Muscle of leg (tissue), 11 donors: ENCODE results near the gene ATAD2B. TPM values are rescaled to one million over a fixed set of nuclear protein-coding genes. Genes with fewer than 3 reads are reported as not detected.

Source experiments
- DNase-seq: peaks from one replicate; pipeline ENCODE4 v3.0.0; 2013
- H3K27ac ChIP-seq: one replicate; pipeline ENCODE4 v1.5.1; 2013; ENCODE audit warnings: mild to moderate bottlenecking, low read length, control low read depth
- H3K27me3 ChIP-seq: one replicate; pipeline ENCODE4 v1.6.1; 2013; ENCODE audit warnings: low read length; ENCODE audit not compliant: control insufficient read depth, insufficient read depth
- H3K36me3 ChIP-seq: one replicate; pipeline ENCODE4 v1.6.1; 2013; ENCODE audit warnings: low read length; ENCODE audit not compliant: control insufficient read depth, insufficient read depth
- H3K4me1 ChIP-seq: one replicate; pipeline ENCODE4 v1.6.1; 2013; ENCODE audit warnings: low read length; ENCODE audit not compliant: control insufficient read depth, insufficient read depth
- H3K4me3 ChIP-seq: one replicate; pipeline ENCODE4 v1.5.1; 2013; ENCODE audit warnings: low read length, control low read depth
- H3K9me3 ChIP-seq: replicated peaks from 2 replicates; pipeline ENCODE4 v1.6.1; 2013; ENCODE audit warnings: low read depth, low read length; ENCODE audit not compliant: control insufficient read depth
- WGBS: methylation state at CpG from one replicate; pipeline ENCODE4 v1.1.5; 2013; ENCODE audit warnings: missing lambda C conversion rate; ENCODE audit not compliant: insufficient coverage; 5-methylcytosine and 5-hydroxymethylcytosine counted together
- polyA plus RNA-seq, 8 donors: library from polyadenylated mRNA; unstranded; fragments of 120-200 nt; gene quantifications; one replicate each; pipeline versions ENCODE4 v1.2.1 to v1.2.3, GENCODE V29; 2013; ENCODE audit warnings: inconsistent platforms in 1 of 8, low replicate concordance in 1 of 8; ENCODE audit not compliant: insufficient read length in 8 of 8, insufficient read depth in 1 of 8
- total RNA-seq: library from RNA; stranded (reverse); fragments of 120-200 nt; gene quantifications from one replicate; pipeline ENCODE4 v1.2.4, GENCODE V29; 2013

Gene ATAD2B
- total and polyA plus RNA-seq, 9 donors: 10.2 to 17.6 (median 11.8) TPM

DNA sequence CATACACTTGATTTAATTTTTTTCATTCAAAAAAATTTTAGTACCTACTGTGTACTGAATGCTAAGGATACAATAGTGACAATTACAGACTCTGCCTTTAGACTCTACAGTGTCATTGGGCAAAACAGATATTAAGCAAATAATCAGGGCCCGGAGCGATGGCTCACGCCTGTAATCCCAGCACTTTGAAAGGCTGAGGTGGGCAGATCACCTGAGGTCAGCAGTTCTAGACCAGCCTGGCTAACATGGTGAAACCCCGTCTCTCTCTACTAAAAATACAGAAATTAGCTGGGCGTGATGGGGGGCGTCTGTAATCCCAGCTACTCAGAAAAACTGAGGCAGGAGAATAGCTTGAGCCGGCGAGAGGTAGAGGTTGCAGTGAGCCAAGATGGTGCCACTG, 14.7 kb upstream of the ATAD2B start:
- DNase-seq: no peak
- H3K27me3 ChIP-seq: no peaks in the 10 kb centered on the region
- H3K9me3 ChIP-seq: no peaks in the 10 kb centered on the region
- H3K4me1 ChIP-seq: peaks cover 19% of the 10 kb centered on the region
- WGBS: 61% methylated on average over 3 of the region's 8 CpGs
- no peak overlapping the region for H3K4me3 ChIP-seq
- H3K27ac ChIP-seq: no peak overlapping the region
- H3K36me3 ChIP-seq: peaks cover 3% of the 10 kb centered on the region

GRCh38 chr2:23940718-23941620, 14.0 kb upstream of the ATAD2B start:
- H3K27ac ChIP-seq: peak overlapping the region; percentile 85
- DNase-seq: peak; percentile 74
- no peaks in the 10 kb centered on the region for H3K9me3 ChIP-seq
- 0% methylated on average over 40 of the region's 46 CpGs for WGBS
- H3K36me3 ChIP-seq: peaks cover 3% of the 10 kb centered on the region
- peak overlapping the region; percentile 59 for H3K4me3 ChIP-seq
- H3K27me3 ChIP-seq: no peaks in the 10 kb centered on the region
- peaks cover 19% of the 10 kb centered on the region for H3K4me1 ChIP-seq

- peak; percentile 95 for DNase-seq
- H3K4me1 ChIP-seq: peaks cover 19% of the 10 kb centered on the region
- H3K27me3 ChIP-seq: no peaks in the 10 kb centered on the region
- under 1% methylated on average over 72 of the region's 77 CpGs for WGBS
- no peaks in the 10 kb centered on the region for H3K9me3 ChIP-seq
- H3K4me3 ChIP-seq: peak within 1 kb of the TSS; percentile 84
- peak within 1 kb of the TSS; percentile 85 for H3K27ac ChIP-seq
- peaks cover 3% of the 10 kb centered on the region for H3K36me3 ChIP-seq
These were observed 13.2 kb upstream of the ATAD2B start, which contains the start of gene UBXN2A for GRCh38 chr2:23939987-23940717. Gene UBXN2A, plus strand, starts transcription at chr2:23940463. Its CDS starts 17,852 bp downstream, at chr2:23958315.

- Histone ChIP-seq H3K4me1 (peaks cover 5% of the 10 kb centered on the region), H3K27ac (no peak overlapping the region), H3K4me3 (no peak overlapping the region), H3K36me3 (peaks cover 8% of the 10 kb centered on the region), H3K9me3 (no peaks in the 10 kb centered on the region), H3K27me3 (no peaks in the 10 kb centered on the region)
- no CpG with 5 or more reads among the region's 1 CpG for WGBS
- DNase-seq: no peak
These were observed 7.3 kb upstream of the ATAD2B start for GRCh38 chr2:23934259-23934658.

GRCh38 chr2:23926290-23926749, 603 bp downstream of the ATAD2B start:
- Histone ChIP-seq H3K4me1 (peaks cover 7% of the 10 kb centered on the region), H3K4me3 (peak overlapping the region; percentile 94), H3K36me3 (peaks cover 6% of the 10 kb centered on the region), H3K27me3 (no peaks in the 10 kb centered on the region), H3K9me3 (no peaks in the 10 kb centered on the region), H3K27ac (peak overlapping the region; percentile 99)
- no peak for DNase-seq
- under 1% methylated on average over 39 of the region's 39 CpGs for WGBS

DNA sequence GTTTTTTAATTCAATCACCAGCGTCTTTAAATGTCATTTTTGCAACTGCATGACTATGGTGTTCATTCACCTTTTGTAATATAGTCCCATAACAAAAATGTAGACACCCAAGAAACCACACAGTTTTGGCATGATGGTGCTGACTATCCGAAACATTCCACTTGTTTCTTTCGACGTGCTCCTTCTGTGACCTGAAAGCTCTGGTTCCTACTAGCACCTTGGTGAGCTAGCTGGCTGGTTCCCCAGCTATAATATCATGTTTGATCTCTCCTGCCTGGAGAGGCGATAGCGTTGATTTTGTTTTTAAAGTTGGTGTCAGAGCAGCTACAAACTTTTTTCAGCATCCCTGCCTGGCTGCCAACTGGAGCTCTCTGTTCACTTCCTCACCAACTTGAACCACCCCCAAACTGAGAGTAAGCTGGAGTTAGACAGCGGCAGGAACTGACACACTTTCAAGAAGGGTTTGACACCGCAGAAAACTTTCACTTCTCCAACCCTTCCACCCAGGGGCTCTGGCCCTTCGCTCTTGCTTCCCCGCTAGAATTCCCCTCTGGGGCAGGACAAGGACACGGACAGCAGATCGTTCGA, 1.1 kb downstream of the ATAD2B start:
- DNase-seq: peak; percentile 88

GRCh38 chr2:23924589-23925359, 2.1 kb downstream of the ATAD2B start:
- WGBS: no CpG with 5 or more reads among the region's 7 CpGs

More for the DNA sequence above, 1.1 kb downstream of the ATAD2B start:
- Histone ChIP-seq H3K27ac (peak overlapping the region; percentile 99), H3K27me3 (no peaks in the 10 kb centered on the region), H3K4me3 (peak overlapping the region; percentile 94), H3K36me3 (peaks cover 6% of the 10 kb centered on the region), H3K4me1 (peaks cover 7% of the 10 kb centered on the region), H3K9me3 (no peaks in the 10 kb centered on the region)
- WGBS: 0% methylated on average over 8 of the region's 13 CpGs

GRCh38 chr2:23918837-23919489, 8.0 kb downstream of the ATAD2B start:
- no peak for DNase-seq
- H3K36me3 ChIP-seq: no peaks in the 10 kb centered on the region
- no peak overlapping the region for H3K4me3 ChIP-seq
- H3K27me3 ChIP-seq: no peaks in the 10 kb centered on the region
- no peaks in the 10 kb centered on the region for H3K9me3 ChIP-seq
- no CpG with 5 or more reads among the region's 8 CpGs for WGBS
- H3K27ac ChIP-seq: no peak overlapping the region
- no peaks in the 10 kb centered on the region for H3K4me1 ChIP-seq

More at GRCh38 chr2:23924589-23925359, 2.1 kb downstream of the ATAD2B start:
- Histone ChIP-seq H3K27ac (no peak overlapping the region), H3K4me3 (no peak overlapping the region), H3K9me3 (no peaks in the 10 kb centered on the region), H3K4me1 (peaks cover 7% of the 10 kb centered on the region), H3K27me3 (no peaks in the 10 kb centered on the region), H3K36me3 (peaks cover 2% of the 10 kb centered on the region)
- DNase-seq: no peak

GRCh38 chr2:23916727-23917405, 10.1 kb downstream of the ATAD2B start:
- Histone ChIP-seq H3K27ac (no peak overlapping the region), H3K36me3 (no peaks in the 10 kb centered on the region), H3K4me1 (no peaks in the 10 kb centered on the region), H3K4me3 (no peak overlapping the region), H3K9me3 (no peaks in the 10 kb centered on the region), H3K27me3 (no peaks in the 10 kb centered on the region)
- no CpG with 5 or more reads among the region's 3 CpGs for WGBS
- DNase-seq: no peak
